NCI-H1048 (cell line): ENCODE results near the gene ZNF516.

Experiments
- DNase-seq: peaks from one replicate; lab custom pipeline; 2025; lab: John Stamatoyannopoulos, UW

ZNF516 gene

GRCh38 chr18:76455003-76455676, 39.9 kb downstream of the ZNF516 start:
- DNase-seq: no peak

- no peak for DNase-seq
These were observed 40.6 kb downstream of the ZNF516 start for GRCh38 chr18:76454418-76454817.

- DNase-seq: no peak
These were observed 41.1 kb downstream of the ZNF516 start for GRCh38 chr18:76453932-76454331.

DNA sequence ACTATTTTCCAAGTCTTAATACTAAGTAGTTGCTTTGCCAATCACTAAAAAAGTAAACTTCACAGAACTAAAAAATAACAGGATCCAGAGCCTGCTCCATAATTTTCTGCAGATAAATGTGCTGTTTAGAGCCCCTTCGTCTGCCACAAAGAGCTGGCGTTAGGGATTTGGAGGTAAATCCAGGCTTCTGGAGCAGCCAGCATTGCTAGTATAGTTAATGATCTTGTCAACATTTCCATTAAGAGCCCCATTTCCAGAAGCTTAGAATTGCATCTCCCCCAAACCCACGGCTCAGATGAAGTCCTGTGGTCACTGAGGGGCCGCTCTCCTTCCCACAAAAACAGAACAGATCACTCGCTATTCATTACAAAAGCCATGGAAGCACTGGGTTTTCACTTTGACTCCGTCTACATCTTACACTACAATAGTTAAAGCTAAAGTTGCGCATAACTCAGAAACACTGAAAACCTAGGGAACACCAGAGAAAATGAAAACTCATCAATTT, 41.9 kb downstream of the ZNF516 start:
- DNase-seq: no peak

DNA sequence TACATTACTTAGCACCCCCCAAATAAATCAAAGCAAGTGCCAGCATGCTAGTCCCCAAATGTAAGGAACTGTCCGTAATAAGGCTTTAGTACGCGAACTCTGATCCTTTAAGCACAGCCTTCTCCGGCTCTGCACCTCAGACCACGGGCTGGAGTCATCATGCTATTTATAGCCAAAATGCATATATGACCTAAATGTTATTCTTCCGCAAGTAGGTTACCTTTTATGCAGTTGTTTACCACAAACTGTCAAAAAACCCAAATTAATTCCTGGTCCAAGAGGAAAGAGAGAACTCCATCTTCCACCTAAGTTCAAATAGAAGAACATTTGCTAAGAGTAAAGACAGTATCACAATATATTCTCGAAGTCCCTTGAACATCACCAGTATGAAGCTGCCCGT, 42.7 kb downstream of the ZNF516 start:
- no peak for DNase-seq

- peak; percentile 25 for DNase-seq
These were observed 43.4 kb downstream of the ZNF516 start for GRCh38 chr18:76451396-76452331.

DNA sequence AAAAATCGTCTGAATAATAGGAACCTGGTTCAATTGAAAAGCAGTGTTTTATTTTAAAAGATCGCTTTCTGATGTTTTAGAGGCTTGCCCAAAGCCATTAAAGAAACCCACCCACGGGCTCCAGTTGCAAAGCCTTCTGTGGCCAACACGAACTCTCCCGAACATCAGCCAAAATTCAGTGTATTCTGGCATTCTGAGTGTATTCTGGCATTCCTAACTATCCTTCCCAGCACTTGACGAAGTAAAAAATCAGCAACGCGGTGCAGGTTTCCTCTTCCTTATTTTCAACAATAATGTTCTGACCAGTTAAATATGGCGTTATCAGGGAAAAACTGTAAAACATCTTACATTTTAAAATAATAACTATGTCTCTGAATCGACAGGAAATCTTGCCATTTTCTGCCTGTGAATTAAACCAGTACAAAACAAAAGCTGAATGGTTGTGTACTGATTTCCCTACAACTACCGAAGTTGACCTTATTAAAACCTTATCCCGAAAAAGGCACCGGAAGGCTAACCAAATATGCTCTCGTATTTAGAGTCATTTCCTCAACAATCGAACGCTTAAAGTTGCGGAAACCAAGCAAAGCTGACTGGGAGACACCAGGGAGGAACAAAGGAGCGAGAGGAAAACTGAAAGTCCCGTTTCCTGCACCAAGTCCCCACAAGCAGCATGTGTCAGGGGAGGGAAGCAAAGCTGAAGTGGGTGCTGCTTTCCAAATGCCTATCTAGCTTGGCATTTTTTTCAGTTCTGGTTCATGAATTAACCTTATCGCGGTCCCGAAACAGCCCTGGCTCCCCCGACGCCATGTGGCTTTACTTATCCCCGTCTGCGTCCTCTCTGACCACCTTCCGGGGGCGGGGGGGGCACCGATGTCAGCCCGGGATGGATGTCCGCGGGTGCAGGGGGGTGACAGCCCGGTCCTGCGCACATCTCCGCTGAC, 44.3 kb downstream of the ZNF516 start:
- no peak for DNase-seq

GRCh38 chr18:76449111-76449453, 46.0 kb downstream of the ZNF516 start:
- DNase-seq: no peak

DNA sequence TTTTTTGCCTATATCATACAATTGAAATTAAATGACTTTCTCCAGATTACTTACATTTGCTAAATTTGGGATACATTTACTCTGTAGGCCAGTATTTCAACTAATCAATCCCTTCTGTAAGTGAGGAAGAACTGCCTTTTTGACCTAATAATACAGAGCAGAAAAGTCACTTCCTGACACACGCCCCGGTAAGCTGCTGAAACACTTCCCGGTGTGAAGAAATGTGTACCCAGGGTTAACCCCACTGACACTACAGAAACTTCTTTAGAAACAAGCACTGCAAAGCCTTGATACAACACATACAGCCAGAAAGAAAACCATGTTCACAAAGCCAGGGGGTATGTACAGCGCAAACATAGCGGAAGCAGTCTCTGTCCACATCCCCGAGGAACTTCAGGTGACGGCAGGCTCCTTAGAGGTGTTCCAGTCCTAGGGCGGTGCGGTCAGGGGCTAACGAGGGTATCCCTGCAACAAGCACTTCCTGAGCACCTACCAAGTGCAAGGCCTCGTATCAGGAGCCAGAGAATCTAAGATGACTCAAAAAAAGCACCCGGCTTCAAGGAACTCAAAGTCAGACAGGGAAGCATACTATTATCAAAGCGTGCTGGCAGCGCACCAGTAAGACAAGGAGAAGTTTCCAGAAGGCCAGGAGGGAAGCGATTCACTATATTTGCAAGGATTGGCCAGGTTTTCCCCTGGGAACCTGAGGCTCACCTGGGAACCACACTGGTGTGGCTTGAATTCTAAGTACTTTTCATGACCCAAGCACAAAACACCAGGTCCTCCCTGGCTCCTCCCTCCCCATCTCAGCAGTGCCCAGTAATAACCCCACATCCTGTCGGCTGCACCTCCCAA, 46.6 kb downstream of the ZNF516 start:
- DNase-seq: no peak

GRCh38 chr18:76447258-76447890, 47.7 kb downstream of the ZNF516 start:
- DNase-seq: no peak

DNA sequence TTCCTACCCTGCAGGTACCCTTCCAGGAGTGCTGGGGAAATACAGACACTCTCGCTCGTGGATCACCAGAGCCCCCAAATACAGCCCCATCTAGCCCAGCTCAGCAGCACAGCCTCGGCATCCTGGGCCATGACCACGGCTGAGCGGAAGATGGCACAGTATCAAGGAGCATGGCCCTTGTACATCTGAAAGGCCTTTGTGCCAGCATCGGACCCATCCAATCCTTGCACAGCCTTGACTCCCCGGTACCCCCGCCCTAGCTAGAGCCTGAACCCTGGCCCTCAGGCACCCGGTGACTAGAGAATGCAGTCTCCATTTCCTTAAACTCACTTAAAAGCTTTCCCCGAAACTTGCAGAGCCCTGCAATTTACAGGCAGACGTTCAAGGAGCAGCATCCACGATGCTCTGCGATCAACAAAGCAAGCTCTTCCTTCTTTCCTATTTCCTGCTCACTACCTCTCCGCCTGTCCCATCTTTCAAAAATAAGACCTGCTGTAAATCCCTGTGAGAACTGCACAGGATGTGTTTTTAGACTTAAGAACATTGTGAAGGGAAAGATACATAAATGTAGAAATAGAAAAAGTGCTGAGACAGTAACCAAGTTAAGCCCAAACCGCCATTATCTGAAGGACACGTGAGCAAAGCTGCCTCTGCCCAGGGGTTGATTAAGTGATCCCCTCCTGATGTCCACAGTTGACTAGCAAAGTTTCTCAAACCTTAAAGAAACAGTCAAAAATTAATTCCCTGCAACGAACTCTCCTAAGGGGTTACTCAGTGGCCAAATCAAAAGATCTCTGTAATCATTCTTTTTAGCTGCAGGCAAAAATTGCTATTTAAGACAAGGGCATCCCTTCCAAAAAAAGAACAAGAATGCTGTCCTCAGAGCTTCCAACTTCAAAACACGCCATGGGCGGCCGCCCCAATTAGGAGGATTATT, 48.5 kb downstream of the ZNF516 start:
- DNase-seq: no peak

- no peak for DNase-seq
These were observed 49.3 kb downstream of the ZNF516 start for GRCh38 chr18:76445741-76446232.

GRCh38 chr18:76445275-76445674, 49.8 kb downstream of the ZNF516 start:
- DNase-seq: no peak

- no peak for DNase-seq
These were observed 50.5 kb downstream of the ZNF516 start for GRCh38 chr18:76444446-76445105.

- no peak for DNase-seq
These were observed 51.3 kb downstream of the ZNF516 start for GRCh38 chr18:76443519-76444445.

- DNase-seq: no peak
These were observed 52.5 kb downstream of the ZNF516 start for GRCh38 chr18:76442413-76443171.
